ENCODE data around the gene SYT1.
A peak's percentile ranks its signal among the peaks of the same experiment; 100 is the strongest.
"Not testable (repeated sequence)": the region's sequence is repeated elsewhere in the genome, so short reads cannot be mapped to it uniquely, and the experiment has no call there.

Gene SYT1

GRCh38 chr12:79424109-79424721 is 559.6 kb downstream of the SYT1 start:
- Histone ChIP-seq H3K9me3 (ENCODE audit: control insufficient read depth, low read length) (no peaks in the 10 kb centered on the region), H3K36me3 (ENCODE audit: control insufficient read depth, insufficient read depth, low read length) (no peaks in the 10 kb centered on the region), H3K4me1 (ENCODE audit: control insufficient read depth, insufficient read depth, low read length, poor library complexity, severe bottlenecking) (peaks cover 41% of the 10 kb centered on the region), H3K4me3 (ENCODE audit: extremely low read depth, insufficient read depth, low read length, poor library complexity, severe bottlenecking) (no peak overlapping the region), H3K27ac (ENCODE audit: low read depth, low read length, severe bottlenecking) (peak overlapping the region; percentile 90)
- WGBS, 2 experiments (ENCODE audit: insufficient coverage in 2 of 2) = no CpG with 5 or more reads among the region's 2 CpGs

GRCh38 chr12:79426121-79426520 is 561.5 kb downstream of the SYT1 start:
- H3K27ac ChIP-seq (ENCODE audit: low read depth, low read length, severe bottlenecking) = no peak overlapping the region
- H3K4me3 ChIP-seq (ENCODE audit: extremely low read depth, insufficient read depth, low read length, poor library complexity, severe bottlenecking) = no peak overlapping the region
- H3K9me3 ChIP-seq (ENCODE audit: control insufficient read depth, low read length) = no peaks in the 10 kb centered on the region
- H3K36me3 ChIP-seq (ENCODE audit: control insufficient read depth, insufficient read depth, low read length) = no peaks in the 10 kb centered on the region
- peaks cover 33% of the 10 kb centered on the region for H3K4me1 ChIP-seq (ENCODE audit: control insufficient read depth, insufficient read depth, low read length, poor library complexity, severe bottlenecking)

GRCh38 chr12:79426744-79427143 is 562.2 kb downstream of the SYT1 start:
- H3K36me3 ChIP-seq (ENCODE audit: control insufficient read depth, insufficient read depth, low read length); H3K4me3 ChIP-seq (ENCODE audit: extremely low read depth, insufficient read depth, low read length, poor library complexity, severe bottlenecking); H3K27ac ChIP-seq (ENCODE audit: low read depth, low read length, severe bottlenecking); H3K9me3 ChIP-seq (ENCODE audit: control insufficient read depth, low read length): not testable (repeated sequence)
- peaks cover 31% of the 10 kb centered on the region for H3K4me1 ChIP-seq (ENCODE audit: control insufficient read depth, insufficient read depth, low read length, poor library complexity, severe bottlenecking)
- 75 to 87% methylated on average over 3 of the region's 3 CpGs for WGBS, 2 experiments (ENCODE audit: insufficient coverage in 2 of 2)

GRCh38 chr12:79433465-79434072 is 569.0 kb downstream of the SYT1 start:
- H3K27ac ChIP-seq (ENCODE audit: low read depth, low read length, severe bottlenecking) = no peak overlapping the region
- 75% methylated on average over 1 of the region's 3 CpGs for WGBS, 2 experiments (ENCODE audit: insufficient coverage in 2 of 2)
- H3K9me3 ChIP-seq (ENCODE audit: control insufficient read depth, low read length) = no peaks in the 10 kb centered on the region

GRCh38 chr12:79434561-79434960 is 570.0 kb downstream of the SYT1 start:
- H3K9me3 ChIP-seq (ENCODE audit: control insufficient read depth, low read length) = no peaks in the 10 kb centered on the region
- no peak overlapping the region for H3K4me3 ChIP-seq (ENCODE audit: extremely low read depth, insufficient read depth, low read length, poor library complexity, severe bottlenecking)
- H3K36me3 ChIP-seq (ENCODE audit: control insufficient read depth, insufficient read depth, low read length) = no peaks in the 10 kb centered on the region
- WGBS, 2 experiments (ENCODE audit: insufficient coverage in 2 of 2) = no CpG with 5 or more reads among the region's 1 CpG
- H3K27ac ChIP-seq (ENCODE audit: low read depth, low read length, severe bottlenecking) = no peak overlapping the region
- no peaks in the 10 kb centered on the region for H3K4me1 ChIP-seq (ENCODE audit: control insufficient read depth, insufficient read depth, low read length, poor library complexity, severe bottlenecking)

More at GRCh38 chr12:79433465-79434072, 569.0 kb downstream of the SYT1 start:
- H3K36me3 ChIP-seq (ENCODE audit: control insufficient read depth, insufficient read depth, low read length) = no peaks in the 10 kb centered on the region
- no peaks in the 10 kb centered on the region for H3K4me1 ChIP-seq (ENCODE audit: control insufficient read depth, insufficient read depth, low read length, poor library complexity, severe bottlenecking)
- H3K4me3 ChIP-seq (ENCODE audit: extremely low read depth, insufficient read depth, low read length, poor library complexity, severe bottlenecking) = no peak overlapping the region

GRCh38 chr12:79435742-79436141 is 571.2 kb downstream of the SYT1 start:
- WGBS, 2 experiments (ENCODE audit: insufficient coverage in 2 of 2) = no CpG with 5 or more reads among the region's 1 CpG
- Histone ChIP-seq H3K27ac (ENCODE audit: low read depth, low read length, severe bottlenecking) (no peak overlapping the region), H3K4me3 (ENCODE audit: extremely low read depth, insufficient read depth, low read length, poor library complexity, severe bottlenecking) (no peak overlapping the region), H3K4me1 (ENCODE audit: control insufficient read depth, insufficient read depth, low read length, poor library complexity, severe bottlenecking) (no peaks in the 10 kb centered on the region), H3K36me3 (ENCODE audit: control insufficient read depth, insufficient read depth, low read length) (no peaks in the 10 kb centered on the region), H3K9me3 (ENCODE audit: control insufficient read depth, low read length) (no peaks in the 10 kb centered on the region)

- H3K4me3 ChIP-seq (ENCODE audit: extremely low read depth, insufficient read depth, low read length, poor library complexity, severe bottlenecking) = no peak overlapping the region
- 100% methylated on average over 1 of the region's 3 CpGs for WGBS, 2 experiments (ENCODE audit: insufficient coverage in 2 of 2)
- no peak overlapping the region for H3K27ac ChIP-seq (ENCODE audit: low read depth, low read length, severe bottlenecking)
- no peaks in the 10 kb centered on the region for H3K9me3 ChIP-seq (ENCODE audit: control insufficient read depth, low read length)
- no peaks in the 10 kb centered on the region for H3K36me3 ChIP-seq (ENCODE audit: control insufficient read depth, insufficient read depth, low read length)
- no peaks in the 10 kb centered on the region for H3K4me1 ChIP-seq (ENCODE audit: control insufficient read depth, insufficient read depth, low read length, poor library complexity, severe bottlenecking)
Measured at GRCh38 chr12:79438480-79439174, 574.1 kb downstream of the SYT1 start.

- no peaks in the 10 kb centered on the region for H3K9me3 ChIP-seq (ENCODE audit: control insufficient read depth, low read length)
- no peaks in the 10 kb centered on the region for H3K36me3 ChIP-seq (ENCODE audit: control insufficient read depth, insufficient read depth, low read length)
- H3K4me1 ChIP-seq (ENCODE audit: control insufficient read depth, insufficient read depth, low read length, poor library complexity, severe bottlenecking) = no peaks in the 10 kb centered on the region
- no peak overlapping the region for H3K27ac ChIP-seq (ENCODE audit: low read depth, low read length, severe bottlenecking)
- WGBS, 2 experiments (ENCODE audit: insufficient coverage in 2 of 2) = 100% methylated on average over 1 of the region's 3 CpGs; no CpG with 5 or more reads in 1 of the 2 experiments
- H3K4me3 ChIP-seq (ENCODE audit: extremely low read depth, insufficient read depth, low read length, poor library complexity, severe bottlenecking) = no peak overlapping the region
Measured at GRCh38 chr12:79439175-79439825, 574.7 kb downstream of the SYT1 start.

DNA sequence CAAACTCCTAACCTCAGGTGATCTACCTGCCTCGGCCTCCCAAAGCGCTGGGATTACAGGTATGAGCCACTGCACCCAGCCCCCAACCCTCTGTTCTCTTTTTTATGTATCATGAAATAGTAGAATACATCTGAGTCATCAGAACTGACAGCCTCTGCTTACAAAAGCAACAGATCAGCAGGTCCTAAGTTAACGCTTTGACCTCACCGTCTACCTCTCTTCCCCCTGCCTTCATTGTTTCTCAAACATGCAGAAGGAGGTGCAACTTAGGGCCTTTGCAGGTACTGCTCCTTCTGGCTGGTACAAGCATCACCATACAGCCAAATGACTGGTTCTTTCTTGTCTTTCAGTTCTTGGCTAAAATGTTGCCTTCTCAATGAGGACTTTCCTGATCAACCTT is 577.0 kb downstream of the SYT1 start:
- no peaks in the 10 kb centered on the region for H3K4me1 ChIP-seq (ENCODE audit: control insufficient read depth, insufficient read depth, low read length, poor library complexity, severe bottlenecking)
- 80 to 90% methylated on average over 2 of the region's 4 CpGs for WGBS, 2 experiments (ENCODE audit: insufficient coverage in 2 of 2)
- no peaks in the 10 kb centered on the region for H3K9me3 ChIP-seq (ENCODE audit: control insufficient read depth, low read length)
- no peak overlapping the region for H3K27ac ChIP-seq (ENCODE audit: low read depth, low read length, severe bottlenecking)
- no peak overlapping the region for H3K4me3 ChIP-seq (ENCODE audit: extremely low read depth, insufficient read depth, low read length, poor library complexity, severe bottlenecking)
- peaks cover 4% of the 10 kb centered on the region for H3K36me3 ChIP-seq (ENCODE audit: control insufficient read depth, insufficient read depth, low read length)

DNA sequence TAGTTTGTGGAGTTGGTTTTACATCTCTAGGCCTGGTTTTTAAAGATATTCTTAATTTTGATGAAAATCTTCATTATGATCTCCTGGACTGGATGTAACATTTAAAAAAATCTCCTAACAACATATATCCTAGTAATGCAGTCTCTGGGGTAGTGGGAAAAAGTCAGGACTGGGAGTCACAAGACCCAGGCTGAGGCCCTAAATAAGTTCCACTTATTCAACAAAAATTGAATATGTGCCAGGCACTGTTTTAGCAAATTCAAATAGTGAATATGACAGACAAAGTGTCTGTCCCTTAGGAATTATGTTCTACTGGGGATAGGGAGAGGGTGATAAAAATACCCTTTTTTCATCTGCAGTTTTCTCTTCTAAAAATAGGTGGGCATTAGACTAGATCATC is 577.8 kb downstream of the SYT1 start:
- no peak overlapping the region for H3K27ac ChIP-seq (ENCODE audit: low read depth, low read length, severe bottlenecking)
- no peaks in the 10 kb centered on the region for H3K9me3 ChIP-seq (ENCODE audit: control insufficient read depth, low read length)
- no peak overlapping the region for H3K4me3 ChIP-seq (ENCODE audit: extremely low read depth, insufficient read depth, low read length, poor library complexity, severe bottlenecking)
- peaks cover 4% of the 10 kb centered on the region for H3K36me3 ChIP-seq (ENCODE audit: control insufficient read depth, insufficient read depth, low read length)
- H3K4me1 ChIP-seq (ENCODE audit: control insufficient read depth, insufficient read depth, low read length, poor library complexity, severe bottlenecking) = no peaks in the 10 kb centered on the region

- H3K36me3 ChIP-seq (ENCODE audit: control insufficient read depth, insufficient read depth, low read length) = peaks cover 6% of the 10 kb centered on the region
- H3K9me3 ChIP-seq (ENCODE audit: control insufficient read depth, low read length) = no peaks in the 10 kb centered on the region
- no peaks in the 10 kb centered on the region for H3K4me1 ChIP-seq (ENCODE audit: control insufficient read depth, insufficient read depth, low read length, poor library complexity, severe bottlenecking)
- H3K27ac ChIP-seq (ENCODE audit: low read depth, low read length, severe bottlenecking) = no peak overlapping the region
- no peak overlapping the region for H3K4me3 ChIP-seq (ENCODE audit: extremely low read depth, insufficient read depth, low read length, poor library complexity, severe bottlenecking)
Measured at GRCh38 chr12:79444089-79444488, 579.5 kb downstream of the SYT1 start.
